ENCODE data around the gene TOX2.

The TOX2 gene

DNA sequence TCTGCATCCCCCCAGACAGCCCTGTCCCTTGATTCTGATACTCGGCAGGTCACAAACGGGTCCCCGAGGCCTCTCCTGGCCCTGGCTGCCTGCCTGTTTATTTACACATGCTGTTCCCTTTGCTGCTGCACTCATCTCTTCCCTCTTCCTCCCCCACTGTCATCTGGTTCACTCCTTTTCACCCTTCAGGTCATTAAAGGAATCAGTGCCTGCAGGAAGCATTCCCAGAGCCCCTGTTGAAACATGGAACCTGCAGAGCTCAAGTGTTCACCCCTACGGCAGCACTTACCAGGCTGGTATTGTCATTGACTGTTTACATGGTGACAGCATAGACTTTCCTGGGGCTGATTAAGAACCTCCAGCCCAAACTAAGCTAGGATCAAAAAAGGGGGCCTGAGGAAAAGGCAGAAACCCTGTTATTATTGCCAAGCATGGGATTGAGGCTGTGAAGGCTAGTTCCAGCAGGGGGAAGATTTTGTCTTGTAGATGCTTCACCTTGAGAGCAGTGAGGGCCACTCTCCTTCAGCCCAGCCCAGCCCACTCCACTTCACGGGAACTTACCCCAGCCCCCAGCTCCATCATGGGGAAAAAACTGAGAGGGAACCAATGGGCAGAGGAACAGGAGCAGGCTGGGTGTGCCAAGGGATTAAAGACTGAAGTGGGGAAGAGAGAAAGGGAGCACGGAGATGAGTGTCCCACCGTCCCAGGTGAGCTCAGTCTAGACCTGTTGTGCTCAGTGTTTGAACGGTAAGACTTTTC, 199.1 kb downstream of the TOX2 start:
- DNase-seq: no peak

DNA sequence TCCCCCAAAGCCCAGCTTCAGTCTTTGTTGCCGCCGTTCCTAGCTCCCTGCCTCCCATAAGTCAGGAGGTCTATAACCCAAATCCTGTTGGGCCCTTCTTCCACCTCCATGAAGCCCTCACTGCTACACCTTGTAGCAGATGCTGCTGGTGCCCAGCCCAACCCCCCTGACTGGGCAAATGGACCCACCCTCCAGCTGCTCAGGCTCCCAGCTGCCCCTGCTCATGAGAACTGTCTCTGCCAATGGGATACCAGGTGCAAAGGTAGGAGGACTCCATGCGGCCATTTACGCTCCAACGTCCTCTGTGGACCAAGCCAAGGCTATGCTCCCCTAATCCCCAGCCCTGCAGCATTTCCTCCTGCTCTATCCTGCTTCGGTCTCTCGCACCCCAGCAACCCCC, 200.5 kb downstream of the TOX2 start:
- DNase-seq: no peak

DNA sequence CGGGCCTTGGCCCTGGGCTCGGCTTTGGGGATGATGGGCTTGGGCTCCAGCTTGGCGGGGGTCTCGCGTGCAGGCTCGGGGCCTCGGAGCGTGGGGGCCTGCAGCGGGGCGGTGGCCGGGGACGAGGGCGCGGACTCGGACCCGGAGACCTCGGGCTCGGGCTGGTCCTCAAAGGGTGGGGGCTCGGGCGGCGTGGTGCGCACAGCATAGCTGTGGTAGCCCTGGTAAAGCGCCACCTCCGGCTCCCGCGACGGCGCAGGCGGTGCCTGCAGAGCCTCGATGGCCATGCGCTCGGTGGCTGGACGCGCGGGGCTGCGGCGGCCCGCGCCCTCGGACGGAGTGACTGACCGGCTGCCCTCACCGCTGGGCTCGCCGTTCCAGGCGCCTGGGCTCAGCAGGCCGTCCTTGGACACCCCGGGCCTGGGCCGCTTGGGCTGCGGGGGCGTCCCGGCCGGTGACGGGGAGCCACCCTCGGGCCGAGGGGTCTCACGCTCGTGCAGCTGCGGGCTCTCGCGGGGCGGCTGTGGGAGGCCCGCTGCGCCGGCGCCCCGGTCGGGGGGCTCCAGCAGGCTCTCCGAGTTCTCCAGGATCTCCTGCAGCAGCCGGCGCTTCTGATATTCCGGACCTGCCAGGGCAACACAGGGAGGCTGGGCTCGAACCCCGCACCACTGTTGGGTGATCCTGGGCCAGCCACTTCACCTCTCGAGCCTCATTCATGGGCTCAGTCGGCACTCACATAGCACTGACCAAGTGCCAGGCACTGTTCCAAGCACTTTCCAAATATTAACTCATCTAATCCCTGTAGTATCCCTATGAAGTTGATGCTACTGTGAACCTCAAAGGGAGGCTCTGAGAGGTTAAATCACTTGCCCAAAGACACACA, 201.4 kb downstream of the TOX2 start:
- no peak for DNase-seq

DNA sequence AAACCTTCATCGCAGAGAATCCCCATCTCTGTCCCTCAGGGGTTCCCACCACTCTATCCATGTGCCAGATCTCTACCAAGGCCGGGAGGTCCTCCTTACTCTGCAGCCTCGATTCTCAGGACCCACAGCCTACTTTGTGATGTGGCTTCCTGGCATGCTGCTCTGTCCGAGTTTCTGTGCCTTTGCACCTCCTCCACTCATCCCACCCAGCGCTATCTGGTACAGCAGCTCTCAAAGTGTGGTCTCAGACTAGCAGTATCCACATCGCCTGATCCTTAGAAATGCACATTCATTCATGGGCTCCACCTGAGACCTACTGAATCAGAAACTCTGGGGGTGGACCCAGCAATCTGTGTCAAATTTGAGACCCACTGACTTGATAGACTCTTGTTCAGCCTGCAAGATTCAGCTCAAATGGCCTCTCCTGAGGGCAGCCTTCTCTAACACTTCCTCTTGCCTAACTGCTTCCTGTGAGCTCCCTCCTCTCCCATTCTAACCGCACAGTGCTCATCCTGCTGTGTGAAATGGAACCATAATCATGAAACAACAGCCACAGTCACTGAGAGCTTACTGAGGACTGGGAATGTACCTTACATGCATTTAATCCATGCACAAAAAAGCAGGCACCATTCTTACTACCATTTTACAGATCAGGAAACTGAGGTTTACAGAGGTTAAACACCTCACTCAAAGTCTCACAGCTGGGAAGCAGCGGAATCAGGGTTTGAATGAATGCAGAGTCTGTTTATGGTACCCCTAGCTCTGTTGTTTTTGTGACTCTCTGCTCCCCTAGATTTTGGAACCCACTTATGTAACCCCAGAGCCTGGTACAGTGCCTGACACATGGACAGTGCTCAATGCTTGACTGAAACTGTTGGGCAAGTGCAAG, 202.9 kb downstream of the TOX2 start:
- no peak for DNase-seq

DNA sequence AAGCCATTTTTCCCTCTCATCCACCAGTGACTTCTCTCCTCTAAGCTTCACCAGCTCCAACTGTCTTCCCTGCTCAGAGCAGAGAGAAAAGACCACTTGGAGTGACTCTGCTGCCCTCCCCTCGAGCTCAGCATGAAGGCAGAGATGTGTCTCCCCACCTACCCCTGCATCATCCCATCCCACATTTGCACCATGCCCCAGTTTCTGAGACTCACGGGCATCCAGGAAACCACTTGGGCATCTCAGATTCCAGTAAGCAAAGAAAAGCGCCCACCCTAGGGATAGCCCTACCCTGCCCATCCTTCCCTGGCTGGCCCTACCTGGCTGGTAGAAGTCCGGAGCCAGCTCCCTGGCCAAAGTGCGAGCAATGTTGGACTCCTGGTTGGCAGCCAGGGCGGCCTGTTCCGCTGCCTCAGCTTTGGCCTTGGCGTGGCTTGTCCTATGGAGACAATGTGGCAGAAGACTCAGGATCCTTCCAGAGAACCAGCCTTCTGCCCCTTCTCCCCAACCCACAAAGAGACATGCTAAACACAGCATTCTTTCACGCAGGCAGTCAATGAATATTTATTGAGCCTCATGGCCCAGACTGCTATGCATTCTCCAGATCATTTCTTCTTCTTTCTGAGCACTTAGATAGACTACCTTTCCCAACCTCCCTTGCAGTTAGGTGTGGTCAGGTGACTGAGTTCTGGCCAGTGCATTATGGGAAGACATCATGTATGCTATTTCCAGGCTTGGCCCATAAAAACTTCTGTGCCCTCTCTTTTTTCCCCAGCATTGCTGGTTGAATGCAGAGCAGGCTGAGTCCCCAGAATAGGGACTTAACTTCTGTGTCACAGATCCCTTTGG, 203.8 kb downstream of the TOX2 start:
- DNase-seq: no peak
